AG10803 (cell line): Measurements from ENCODE around the gene COLEC12.
A peak's percentile ranks its signal among the peaks of the same experiment; 100 is the strongest.

Experiments
- DNase-seq: peaks from one replicate; pipeline ENCODE4 v3.0.0; 2010; ENCODE audit warnings: low read depth
- H3K4me3 ChIP-seq: 2 replicates; pipeline ENCODE4 v1.5.1; 2011; ENCODE audit warnings: mild to moderate bottlenecking, low read length, control low read depth
- CTCF ChIP-seq: conservative IDR thresholded peaks from 2 replicates; pipeline ENCODE4 v1.5.1; 2011; ENCODE audit warnings: mild to moderate bottlenecking, low read length, control low read depth, inconsistent platforms

COLEC12 gene

GRCh38 chr18:323253-323622 is 177.3 kb downstream of the COLEC12 start:
- no peak overlapping the region for H3K4me3 ChIP-seq
- no peak for TF ChIP-seq CTCF
- DNase-seq = peak; percentile 61

- no peak for DNase-seq
- H3K4me3 ChIP-seq = no peak overlapping the region
- no peak for TF ChIP-seq CTCF
These were observed 178.5 kb downstream of the COLEC12 start for GRCh38 chr18:321865-322467.

DNA sequence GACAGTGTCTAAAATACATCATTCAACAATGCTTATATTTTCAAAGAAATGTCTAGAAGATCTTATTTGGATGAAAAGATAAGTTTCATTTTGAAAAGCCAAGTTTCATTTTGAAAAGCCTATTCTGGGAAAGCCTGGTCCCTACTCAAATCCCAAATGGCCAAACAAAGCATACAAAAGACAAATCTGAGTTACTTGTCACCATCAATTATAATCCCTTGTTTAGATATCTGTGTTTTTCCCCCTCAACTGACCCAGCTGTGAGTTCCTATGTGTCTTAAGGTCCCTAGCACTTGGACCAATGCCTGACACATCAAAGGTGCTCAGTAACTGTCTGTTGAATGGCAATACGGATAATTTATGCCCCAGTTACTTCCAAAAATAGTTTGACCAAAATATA is 180.3 kb downstream of the COLEC12 start:
- no peak for TF ChIP-seq CTCF
- DNase-seq = no peak
- no peak overlapping the region for H3K4me3 ChIP-seq

- no peak overlapping the region for H3K4me3 ChIP-seq
- DNase-seq = no peak
- TF ChIP-seq CTCF = no peak
These were observed 180.8 kb downstream of the COLEC12 start for GRCh38 chr18:319720-320119.

DNA sequence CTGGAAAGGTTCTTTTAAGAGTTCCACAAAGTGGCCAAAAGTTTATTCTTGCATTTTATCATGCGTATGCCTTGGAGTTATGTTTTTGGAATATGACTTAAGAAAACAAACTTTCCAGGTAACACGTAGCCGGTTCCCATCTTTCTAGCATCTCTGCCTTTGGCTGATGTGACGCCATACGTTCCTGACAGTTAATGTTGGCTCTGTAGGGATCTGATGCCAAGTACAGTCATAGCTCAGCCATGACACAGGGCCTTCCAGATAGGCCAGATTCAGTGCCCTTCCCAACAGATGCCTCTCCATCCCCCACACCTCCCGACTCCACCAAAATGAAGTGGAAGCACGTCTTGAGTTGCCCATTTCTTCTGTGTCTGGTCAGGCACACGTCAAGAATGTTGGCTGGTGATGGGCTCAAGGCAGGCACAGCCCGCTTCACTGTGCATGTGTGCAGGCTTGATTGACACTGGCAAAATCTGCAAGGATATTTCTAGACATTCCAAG is 181.7 kb downstream of the COLEC12 start:
- H3K4me3 ChIP-seq = no peak overlapping the region
- no peak for TF ChIP-seq CTCF
- no peak for DNase-seq

GRCh38 chr18:317618-318017 is 182.9 kb downstream of the COLEC12 start:
- no peak for DNase-seq
- no peak overlapping the region for H3K4me3 ChIP-seq
- TF ChIP-seq CTCF = no peak

- TF ChIP-seq CTCF = no peak
- peak; percentile 28 for DNase-seq
- no peak overlapping the region for H3K4me3 ChIP-seq
These were observed 184.1 kb downstream of the COLEC12 start for GRCh38 chr18:316393-316792.
